Choroid plexus epithelial cell (primary cell): ENCODE results near the gene TMEM40.
A peak's percentile ranks its signal among the peaks of the same experiment; 100 is the strongest.
"Not testable (repeated sequence)": the region's sequence is repeated elsewhere in the genome, so short reads cannot be mapped to it uniquely, and the experiment has no call there.

Source experiments
- DNase-seq: peaks from one replicate; pipeline ENCODE4 v3.0.0-alpha.2; 2010; ENCODE audit warnings: low read depth
- H3K4me3 ChIP-seq: 2 replicates; pipeline ENCODE4 v1.5.1; 2011; ENCODE audit warnings: low read depth, mild to moderate bottlenecking, control low read depth, low read length, moderate library complexity
- TF ChIP-seq, protein P1 (sequence below): conservative IDR thresholded peaks from 2 replicates; pipeline ENCODE4 v1.5.1; 2011; ENCODE audit warnings: low read depth, mild to moderate bottlenecking, control low read depth, inconsistent platforms, low read length, moderate library complexity

TMEM40 gene

DNA sequence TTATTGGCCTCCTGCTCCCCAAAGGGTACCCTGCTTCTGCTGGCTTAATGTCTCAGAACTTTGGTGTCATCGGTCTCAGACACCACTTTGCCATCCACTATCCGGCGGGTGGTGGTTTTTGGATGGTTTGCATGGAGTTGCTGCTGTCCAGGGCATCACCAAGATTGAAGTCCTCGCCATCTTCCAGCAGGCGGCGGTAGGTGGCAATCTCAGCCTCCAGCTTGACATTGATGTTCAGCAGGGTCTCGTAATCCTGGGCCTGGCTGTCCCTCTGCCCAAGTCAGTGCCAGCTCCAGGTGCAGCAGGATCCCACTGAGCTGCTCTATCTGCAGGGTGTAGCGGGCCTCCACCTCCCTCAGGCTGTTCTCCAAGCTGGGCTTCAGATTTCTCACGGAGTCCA lies 28.3 kb upstream of the TMEM40 start:
- not testable (repeated sequence) for DNase-seq, H3K4me3 ChIP-seq
- TF ChIP-seq, protein P1, sequence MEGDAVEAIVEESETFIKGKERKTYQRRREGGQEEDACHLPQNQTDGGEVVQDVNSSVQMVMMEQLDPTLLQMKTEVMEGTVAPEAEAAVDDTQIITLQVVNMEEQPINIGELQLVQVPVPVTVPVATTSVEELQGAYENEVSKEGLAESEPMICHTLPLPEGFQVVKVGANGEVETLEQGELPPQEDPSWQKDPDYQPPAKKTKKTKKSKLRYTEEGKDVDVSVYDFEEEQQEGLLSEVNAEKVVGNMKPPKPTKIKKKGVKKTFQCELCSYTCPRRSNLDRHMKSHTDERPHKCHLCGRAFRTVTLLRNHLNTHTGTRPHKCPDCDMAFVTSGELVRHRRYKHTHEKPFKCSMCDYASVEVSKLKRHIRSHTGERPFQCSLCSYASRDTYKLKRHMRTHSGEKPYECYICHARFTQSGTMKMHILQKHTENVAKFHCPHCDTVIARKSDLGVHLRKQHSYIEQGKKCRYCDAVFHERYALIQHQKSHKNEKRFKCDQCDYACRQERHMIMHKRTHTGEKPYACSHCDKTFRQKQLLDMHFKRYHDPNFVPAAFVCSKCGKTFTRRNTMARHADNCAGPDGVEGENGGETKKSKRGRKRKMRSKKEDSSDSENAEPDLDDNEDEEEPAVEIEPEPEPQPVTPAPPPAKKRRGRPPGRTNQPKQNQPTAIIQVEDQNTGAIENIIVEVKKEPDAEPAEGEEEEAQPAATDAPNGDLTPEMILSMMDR, result peak; percentile 47

- TF ChIP-seq, protein P1, result no peak
- no peak overlapping the region for H3K4me3 ChIP-seq
- no peak for DNase-seq
These were observed 26.0 kb upstream of the TMEM40 start for GRCh38 chr3:12785096-12785495.

GRCh38 chr3:12782172-12782815 lies 23.2 kb upstream of the TMEM40 start:
- DNase-seq, result peak; percentile 77
- no peak overlapping the region for H3K4me3 ChIP-seq
- TF ChIP-seq, protein P1, result no peak

DNA sequence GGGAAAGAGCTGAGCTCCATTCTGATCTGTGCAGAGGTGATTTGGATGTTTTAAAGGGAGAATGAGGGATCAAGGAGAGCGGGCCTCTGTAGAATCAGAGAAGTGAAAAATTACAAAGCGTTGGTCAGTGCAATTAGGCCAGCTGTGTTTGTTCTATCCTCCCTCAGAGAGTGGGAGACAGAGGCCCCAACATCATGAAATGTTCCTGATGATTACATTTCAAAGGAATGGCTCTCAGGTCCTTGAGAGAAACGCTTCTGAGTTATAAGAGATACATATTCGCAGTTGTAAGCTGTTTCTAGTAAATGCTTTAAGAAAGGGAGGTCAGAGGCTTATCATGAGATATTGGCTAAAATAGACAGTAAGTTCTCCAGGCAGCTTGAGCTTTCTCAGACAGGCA lies 21.7 kb upstream of the TMEM40 start:
- DNase-seq, result peak; percentile 53
- H3K4me3 ChIP-seq, result no peak overlapping the region
- TF ChIP-seq, protein P1, result no peak

DNA sequence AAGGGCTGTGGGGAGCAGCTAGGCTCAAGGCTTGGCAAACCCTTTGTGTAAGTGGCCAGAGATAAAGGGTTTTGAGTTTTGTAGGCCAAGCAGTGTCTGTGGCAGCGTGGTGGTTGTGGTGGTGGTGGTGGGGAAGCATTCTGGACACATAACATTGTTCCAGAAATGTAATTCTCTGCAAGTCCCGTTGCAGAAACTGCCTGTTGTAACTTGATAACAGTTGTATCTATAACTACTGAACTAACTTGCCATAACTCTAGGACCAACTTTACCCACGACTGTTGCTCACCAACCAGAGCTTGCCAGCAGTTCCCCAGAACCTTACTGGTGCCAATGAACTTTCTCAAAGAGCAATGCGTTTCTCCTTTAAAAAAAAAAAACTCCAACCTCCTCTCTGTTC lies 18.1 kb upstream of the TMEM40 start:
- TF ChIP-seq, protein P1, result no peak
- no peak for DNase-seq
- no peak overlapping the region for H3K4me3 ChIP-seq

DNA sequence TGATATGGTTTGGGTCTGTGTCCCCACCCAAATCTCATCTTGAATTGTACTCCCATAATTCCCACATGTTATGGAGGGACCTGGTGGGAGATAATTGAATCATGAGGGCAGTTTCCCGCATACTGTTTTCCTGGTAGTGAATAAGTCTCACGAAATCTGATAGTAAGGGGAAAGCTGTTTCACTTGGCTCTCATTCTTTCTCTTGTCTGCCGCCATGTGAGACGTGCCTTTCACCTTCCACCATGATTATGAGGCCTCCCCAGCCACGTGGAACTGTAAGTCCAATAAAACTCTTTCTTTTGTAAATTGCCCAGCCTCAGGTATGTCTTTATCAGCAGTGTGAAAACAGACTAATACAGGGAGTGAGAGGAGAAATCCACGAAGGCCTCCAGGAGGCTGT lies 16.9 kb upstream of the TMEM40 start:
- DNase-seq, H3K4me3 ChIP-seq: not testable (repeated sequence)

- DNase-seq, result no peak
- no peak overlapping the region for H3K4me3 ChIP-seq
- TF ChIP-seq, protein P1, result no peak
These were observed 16.2 kb upstream of the TMEM40 start for GRCh38 chr3:12775226-12775625.
